HT-29 (cell line): Measurements from ENCODE around the gene COA1. TPM values are rescaled to one million over a fixed set of nuclear protein-coding genes. Genes with fewer than 3 reads are reported as not detected.
"Not testable (repeated sequence)": the region's sequence is repeated elsewhere in the genome, so short reads cannot be mapped to it uniquely, and the experiment has no call there.

ENCODE experiments used
- DNase-seq: peaks from one replicate; pipeline ENCODE4 v3.0.0-alpha.2; 2015; ENCODE audit warnings: low spot score
- total RNA-seq: library from RNA; depleted of rRNA; stranded (reverse); fragments of >200 nt; shearing (Covaris generic); gene quantifications from 2 replicates; pipeline ENCODE4 v1.2.3, GENCODE V29; 2014

The COA1 gene
- total RNA-seq, 1 experiment from 2014 or later = 72.0 TPM

DNA sequence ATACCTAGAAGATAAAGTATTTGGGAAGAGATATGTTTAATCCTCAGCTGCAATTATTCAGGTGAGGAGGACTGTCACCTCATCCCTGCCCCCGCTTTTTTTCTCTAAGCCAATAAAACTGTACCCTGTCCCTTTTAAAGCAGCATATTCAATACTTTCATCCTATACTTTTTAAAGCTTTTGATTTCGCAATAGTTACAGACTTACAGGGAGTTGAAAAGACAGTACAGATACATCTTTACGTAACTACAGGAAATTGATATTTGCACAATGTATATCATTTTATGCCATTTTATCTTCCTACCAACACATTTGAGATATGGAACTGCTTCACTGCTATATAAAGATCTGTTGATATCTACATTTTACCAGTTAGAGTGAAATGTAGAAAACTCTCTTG, 98.8 kb downstream of the COA1 start:
- no peak for DNase-seq

DNA sequence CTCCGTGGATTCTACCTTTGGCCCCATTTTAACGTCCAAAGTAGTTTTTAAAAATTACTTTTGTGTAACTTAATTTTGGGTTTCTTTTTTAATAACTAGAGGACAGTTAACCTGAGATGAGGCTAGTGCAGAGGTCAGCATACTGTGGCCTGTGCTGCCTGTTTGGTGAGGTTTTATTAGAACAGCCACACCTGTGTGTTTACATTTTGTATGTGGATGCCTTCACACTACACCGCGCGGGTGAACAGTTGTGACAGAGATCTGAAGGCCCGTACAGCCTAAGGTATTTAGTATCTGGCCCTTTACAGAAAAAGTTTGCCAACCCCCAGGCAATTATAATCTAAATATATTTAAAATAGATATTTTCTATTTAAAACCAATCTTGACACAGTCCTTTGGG, 99.5 kb downstream of the COA1 start:
- DNase-seq = no peak

DNA sequence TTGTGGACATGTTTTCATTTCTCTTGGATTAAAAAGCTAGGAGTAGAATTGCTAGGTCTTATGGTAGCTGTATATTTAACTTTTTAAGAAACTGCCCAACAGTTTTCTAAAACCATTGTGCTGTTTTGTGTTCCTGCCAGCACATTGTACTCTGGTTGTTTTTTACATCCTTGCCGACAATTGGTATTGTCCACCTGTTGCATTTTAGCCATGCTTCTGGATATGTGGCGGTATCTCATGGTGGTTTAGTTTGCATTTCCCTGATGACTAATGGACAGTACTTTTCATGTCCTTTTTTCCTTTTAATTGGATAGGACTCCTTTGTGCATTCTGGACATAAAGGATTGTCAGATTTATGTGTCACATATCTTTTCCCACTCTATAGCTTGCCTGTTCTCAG, 100.9 kb downstream of the COA1 start:
- DNase-seq = no peak

DNA sequence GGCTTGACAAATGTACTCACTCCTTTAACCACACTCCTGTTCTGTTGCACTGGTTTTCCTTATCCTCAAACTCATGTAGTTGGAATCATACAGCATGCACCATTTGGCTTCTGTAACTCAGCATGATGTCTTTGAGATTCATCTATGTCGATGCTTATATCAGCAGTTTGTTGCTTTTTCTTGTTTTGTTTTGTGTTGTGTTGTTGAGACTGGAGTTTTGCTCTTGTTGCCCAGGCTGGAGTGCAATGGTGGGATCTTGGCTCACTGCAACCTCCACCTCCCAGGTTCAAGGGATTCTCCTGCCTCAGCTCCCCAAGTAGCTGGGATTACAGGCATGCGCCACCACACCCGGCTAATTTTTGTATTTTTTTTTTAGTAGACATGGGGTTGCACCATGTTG, 101.5 kb downstream of the COA1 start:
- not testable (repeated sequence) for DNase-seq

DNA sequence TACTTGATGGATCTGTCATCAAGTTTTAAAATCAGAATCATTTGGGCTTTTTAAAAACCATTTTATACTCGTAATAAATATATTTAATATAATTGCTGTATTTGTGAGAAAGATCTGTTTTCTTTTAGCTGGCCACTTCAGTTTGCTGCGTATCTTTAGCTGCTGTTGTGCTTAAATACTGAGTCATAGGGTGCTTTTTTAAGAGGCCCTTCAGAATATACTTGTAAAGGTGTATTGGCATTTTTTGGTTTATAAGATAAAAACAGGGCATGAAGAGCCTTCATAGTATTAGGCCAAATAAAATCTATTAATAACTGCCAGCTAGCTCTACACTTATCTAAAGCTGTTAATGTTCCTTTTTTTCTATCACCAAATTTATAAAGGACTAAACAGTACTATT, 102.6 kb downstream of the COA1 start:
- no peak for DNase-seq

DNA sequence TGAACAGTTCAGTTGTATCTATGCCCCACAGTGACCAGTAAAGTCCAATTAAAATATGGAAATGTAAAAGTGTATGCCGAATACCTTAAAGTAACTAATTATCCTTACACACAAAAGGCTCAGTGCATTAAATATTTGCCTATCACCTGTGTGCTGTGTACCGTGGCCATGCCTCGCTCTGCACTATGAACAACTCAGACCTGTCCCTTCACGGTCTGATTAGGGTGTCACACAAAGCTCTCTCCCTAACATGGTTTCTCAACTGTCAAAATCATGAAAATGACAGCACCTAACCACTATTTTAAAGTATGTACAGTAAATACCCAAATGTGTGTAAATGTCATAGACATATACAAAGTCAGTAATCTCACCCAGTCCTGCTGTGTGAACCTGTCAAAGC, 103.3 kb downstream of the COA1 start:
- no peak for DNase-seq

DNA sequence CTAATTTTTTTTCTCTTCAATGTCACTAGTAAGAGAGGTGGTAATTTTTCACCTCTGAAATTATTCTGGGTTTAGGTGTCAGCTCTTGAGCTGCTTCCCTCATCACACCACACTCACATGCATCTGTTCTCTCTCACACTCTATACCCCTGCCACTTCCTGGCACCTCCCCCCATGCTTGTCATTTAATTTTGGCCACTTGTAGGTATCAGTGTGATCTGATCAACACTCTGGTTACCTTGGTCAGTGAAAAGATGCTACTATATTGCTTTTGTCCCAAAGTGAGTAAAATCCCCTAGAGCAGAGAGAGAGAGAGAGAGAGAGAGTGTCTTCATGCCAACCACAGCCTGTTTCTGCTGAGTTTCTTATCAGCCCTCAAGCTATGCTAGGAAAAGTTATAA, 103.9 kb downstream of the COA1 start:
- DNase-seq = no peak

DNA sequence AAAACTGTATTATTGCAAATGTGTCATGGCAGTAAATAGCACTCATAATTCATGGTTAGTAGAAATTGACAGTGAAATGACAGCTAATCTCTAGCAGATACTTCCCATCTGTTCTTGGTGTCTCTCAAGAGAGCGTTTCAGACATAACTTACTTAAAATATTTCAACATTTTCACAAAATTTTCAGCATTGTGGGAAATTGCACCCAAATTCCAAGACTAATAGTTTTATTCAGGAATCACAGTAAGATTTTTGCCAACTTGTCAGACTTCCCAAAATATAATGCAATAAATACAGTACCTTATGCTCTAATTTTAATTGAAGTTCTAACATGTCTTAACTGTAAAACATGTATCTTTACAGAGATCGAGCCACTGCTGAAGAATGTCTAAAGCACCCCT, 105.2 kb downstream of the COA1 start:
- DNase-seq = no peak

DNA sequence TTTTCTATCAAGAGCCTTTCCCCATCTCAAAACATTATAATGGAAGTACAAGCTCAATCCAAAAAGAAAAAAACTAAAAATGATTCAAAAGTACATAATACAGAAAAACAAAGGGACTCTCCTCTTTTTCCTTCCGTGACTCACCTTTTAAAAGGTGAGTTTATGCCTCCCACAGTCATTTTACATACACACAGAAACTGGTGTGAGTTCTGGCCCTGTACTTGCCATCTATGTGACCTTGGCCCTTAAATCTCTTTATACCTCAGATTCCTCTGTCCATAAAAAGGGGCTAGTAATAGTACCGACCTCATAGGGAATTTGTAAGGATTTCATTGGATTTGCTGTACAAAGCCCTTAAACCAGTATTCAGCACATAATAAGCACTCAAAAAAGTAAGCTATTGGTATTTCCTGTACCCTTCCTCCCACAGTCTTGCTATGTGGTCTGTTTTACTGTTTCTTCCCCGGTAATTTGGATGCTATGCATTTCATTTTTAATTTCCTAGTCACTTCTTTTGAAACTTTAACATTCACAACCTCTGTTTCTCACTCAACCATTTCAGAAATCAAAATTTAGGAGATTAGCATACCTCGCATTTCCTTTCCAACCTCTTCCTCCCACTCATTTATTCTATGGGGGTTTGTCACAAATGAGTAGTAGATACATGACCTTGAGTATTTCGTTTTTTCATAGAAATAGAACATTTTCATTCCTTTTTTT, 107.4 kb downstream of the COA1 start:
- DNase-seq = no peak

DNA sequence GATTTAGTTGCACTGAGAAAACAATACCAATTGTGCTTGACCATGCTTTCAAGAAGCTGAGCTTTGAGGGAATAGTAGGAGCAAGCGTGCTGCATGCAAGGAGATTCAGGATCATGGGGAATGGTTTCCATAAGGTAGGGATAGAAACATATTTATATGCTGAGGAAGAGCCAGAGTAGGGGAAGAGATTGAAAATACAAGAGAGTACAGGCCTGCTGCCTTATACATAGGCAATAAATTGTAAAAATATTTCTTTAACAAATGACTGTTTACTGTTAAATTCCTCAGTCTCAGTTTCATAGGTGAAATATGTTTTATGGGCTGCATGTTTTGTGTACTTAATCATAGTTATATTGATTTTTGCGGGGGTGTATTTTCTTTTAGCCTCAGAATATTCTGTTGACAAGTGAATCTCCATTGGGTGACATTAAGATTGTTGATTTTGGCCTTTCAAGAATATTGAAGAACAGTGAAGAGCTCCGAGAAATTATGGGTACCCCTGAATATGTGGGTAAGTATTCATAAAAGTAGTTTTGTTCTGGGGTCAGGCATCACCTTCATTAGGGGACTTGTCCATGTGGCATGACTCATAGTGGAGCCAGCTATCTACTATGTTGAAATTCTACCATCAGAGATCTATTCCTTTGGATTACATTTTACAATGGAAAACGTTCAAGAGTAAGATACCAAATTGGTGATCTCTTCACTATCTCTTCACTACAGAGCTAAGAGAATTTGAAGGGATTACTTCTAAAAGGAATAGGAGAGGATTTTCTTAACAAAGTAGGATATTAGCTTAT, 109.9 kb downstream of the COA1 start:
- DNase-seq = peak; percentile 29

DNA sequence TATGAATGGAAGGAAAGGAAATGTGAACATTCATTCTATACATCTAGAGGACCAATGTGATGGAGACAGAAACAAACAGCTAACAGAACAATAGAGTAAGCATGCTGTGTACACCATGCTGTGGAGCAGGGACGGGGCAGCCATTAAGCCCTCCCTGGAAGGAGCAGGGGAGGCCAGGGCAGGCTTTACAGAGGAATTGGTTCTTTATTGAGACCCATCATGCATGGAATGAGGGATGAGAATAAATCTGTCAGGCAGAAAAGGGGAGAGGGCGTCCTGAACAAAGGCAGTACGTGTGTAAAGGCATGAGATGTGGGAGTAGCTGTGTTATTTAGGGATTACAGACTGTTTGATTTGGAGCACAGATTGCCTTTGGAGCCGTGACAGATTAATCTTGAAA, 111.2 kb downstream of the COA1 start:
- DNase-seq = no peak

DNA sequence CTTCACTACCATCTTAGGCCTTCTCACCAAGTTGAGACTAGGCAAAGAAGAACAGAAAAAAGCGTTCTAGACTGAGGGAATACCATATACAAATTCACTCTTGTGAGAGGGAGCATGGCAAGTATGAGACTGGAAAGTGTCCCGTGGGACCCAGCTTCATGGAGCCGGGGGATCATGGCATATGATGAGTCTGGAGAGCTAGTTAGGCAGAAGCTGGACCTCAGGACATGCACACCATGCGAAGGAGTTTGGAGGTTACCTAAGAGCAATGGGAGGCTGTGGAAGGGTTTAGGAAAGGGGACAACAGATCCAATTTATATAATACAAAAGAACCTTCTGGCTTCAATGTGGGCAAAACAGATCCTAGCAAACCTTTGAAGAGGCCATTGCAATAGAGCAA, 112.3 kb downstream of the COA1 start:
- no peak for DNase-seq

DNA sequence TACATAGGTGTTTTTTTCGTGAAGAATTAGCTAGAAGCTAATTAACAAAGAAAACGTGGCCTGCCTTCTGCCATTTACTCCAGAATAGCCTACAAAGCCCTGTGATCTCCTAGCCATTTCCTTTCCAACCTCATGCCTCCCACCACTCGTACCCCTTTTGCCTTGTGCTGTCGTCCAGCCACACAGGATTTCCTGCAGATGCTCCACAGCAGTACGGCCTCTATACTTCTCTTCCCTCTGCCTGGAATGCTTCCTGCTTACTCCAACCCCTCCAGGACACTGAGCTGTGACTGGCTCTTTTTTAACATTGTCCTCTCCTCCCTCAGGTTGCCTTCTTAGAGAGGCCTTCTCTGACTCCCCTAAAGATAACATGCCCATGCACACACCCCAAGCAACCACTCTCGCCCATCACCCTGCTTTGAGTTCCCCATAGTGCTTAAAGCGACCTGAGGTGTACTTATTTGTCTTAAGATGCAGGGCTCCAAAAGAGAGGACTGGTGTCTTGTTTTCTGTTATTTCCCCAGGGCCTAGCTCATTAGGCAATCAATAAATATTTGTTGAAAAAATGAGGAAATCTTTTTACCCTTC, 113.7 kb downstream of the COA1 start:
- DNase-seq = no peak

DNA sequence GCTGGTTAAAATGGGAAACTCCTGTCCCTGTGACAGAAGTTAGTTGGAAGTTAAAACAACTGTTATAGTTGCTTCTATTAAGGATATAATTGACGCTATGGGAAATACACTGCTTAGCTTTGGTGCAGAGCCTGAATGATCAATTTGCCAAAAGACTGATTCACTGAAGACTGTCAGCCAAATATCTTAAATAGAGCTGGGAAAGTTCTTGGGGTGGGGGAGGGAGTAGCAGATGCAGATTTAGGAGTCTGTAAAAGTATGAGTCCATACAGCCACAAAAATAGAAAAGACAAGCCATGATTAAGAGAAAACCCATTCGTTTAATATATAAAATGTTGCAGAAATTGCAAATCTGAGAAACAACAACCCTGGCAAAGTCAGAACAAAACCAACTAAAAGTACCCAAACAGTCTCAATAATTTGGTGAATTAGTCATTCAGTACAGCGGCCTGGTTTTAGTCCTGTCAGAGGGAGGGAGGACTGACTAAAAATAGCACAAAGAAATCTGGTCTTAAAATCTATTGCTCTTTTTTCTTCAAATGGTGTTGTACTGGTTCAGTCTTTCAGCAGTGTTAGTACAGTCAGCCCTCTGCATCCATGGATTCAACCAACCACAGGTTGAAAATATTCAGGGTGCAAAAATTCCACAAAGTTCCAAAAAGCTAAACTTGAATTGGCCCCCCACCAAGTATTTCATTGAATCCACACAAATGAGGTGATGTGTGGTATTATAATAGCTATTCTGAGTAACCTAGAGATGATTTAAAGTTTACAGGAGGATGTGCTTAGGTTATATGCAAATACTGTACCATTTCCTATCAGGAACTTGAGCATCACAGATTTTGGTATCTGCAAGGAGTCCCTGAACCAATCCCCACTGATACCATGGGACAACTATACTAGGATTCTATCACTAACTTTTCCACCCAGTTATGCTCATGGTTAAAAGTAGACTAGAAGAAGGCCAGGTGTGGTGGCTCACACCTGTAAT, 116.4 kb downstream of the COA1 start:
- DNase-seq = no peak

DNA sequence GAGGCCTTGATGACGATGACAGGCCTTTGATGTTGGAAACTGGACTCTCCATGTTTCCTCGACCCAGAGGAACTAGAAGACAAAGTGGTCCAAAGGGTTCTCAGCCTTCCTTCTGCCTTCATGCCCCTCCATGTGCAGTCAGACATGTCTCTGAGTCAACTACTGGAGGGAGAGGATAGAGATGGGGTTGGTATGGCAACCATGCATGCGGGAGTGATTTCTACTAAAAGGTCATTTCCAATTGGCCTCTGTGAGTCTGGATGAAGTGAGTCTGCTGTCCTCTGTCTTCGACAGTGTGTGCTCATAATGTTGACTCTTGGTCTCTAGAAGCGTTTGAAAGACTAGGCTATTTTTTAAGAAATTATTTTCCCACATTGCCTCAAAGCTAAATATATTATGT, 117.2 kb downstream of the COA1 start:
- DNase-seq = no peak

DNA sequence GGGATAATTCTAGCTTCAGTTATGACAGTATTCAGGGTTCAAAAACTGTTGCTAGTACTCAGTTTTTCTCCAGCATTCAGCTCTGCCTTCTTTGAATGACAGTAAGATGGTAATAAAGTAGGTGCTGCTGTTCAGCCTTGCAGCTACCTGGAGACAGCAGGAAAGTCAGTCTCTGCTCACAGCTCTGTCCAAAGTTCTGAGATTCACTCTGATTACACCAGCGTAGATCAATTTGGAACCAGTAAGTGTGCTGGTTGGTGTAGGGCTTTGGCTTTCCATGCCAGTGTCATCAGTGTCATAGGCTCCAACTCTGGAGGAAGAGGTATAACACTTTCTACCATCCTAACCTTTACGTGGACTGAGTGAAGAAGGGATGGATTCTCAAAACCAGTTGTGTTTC, 120.2 kb downstream of the COA1 start:
- no peak for DNase-seq

DNA sequence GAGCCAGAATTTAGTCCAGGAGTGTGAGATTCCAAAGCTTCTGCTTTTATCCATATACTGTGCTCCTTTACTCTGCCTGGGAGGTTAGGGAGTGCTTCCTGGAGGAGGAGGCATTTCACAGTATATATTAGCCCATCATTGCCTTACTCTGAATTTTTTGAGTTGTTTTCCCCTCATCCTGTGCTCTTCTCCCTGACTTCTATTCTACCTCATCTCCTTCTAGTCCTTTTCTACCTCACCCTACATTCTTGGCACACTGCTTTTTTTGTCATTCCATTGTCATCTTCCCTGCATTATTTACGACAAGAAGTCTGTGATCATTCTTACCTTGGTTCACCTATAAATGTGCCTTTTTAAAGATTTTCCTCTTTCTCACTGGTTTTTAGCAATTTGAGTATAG, 125.1 kb downstream of the COA1 start:
- DNase-seq = no peak

DNA sequence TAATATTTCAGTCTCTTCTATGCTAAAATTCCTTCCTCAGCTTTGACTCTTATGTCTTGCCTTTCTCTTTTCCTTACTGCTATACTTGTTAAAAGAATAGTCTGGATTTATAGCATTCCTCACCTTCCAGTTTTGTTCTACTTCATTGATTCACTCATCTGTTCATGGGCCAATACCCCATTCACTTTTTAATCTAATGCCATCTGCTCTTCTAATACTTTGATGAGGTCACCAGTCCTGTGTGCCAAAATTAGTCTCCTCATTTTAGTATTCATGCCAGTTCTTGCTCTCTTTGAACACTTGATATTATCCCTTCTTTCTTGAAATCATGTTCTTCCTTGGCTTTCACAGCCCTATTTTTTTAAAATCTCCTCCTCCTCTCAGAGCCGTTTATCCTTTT, 127.1 kb downstream of the COA1 start:
- no peak for DNase-seq

DNA sequence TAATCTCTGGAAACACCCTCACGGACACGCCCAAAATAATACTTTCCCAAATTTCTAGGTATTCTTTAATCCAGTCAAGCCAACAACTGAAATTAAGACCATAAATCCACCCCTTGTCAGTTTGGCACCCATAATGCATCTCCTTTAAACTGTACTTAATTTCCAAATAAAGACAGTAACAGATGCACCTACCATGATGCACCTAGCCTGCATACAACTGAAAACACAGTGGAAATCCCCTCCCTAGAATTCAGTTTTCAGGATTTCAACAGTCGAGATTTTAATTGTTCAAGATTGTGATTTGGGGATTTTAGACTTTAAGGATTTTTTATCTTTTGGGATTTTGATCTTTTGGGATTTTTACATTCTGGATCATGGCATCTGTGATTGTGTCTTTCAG, 129.3 kb downstream of the COA1 start:
- no peak for DNase-seq

DNA sequence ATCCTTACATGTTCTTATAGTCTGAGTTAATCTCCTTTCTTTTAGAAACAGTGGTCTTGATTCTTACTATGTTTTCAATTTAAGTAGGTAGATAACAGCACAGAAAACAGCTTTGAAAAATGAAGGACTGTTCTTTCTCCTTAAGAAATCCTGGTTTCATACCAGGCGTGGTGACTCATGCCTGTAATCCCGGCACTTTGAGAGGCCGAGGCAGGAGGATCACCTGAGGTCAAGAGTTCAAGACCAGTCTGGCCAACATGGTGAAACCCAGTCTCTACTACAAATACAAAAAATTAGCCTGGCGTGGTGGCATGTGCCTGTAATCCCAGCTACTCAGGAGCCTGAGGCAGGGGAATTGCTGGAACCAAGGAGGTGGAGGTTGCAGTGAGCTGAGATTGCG, 132.9 kb downstream of the COA1 start:
- DNase-seq = not testable (repeated sequence)

DNA sequence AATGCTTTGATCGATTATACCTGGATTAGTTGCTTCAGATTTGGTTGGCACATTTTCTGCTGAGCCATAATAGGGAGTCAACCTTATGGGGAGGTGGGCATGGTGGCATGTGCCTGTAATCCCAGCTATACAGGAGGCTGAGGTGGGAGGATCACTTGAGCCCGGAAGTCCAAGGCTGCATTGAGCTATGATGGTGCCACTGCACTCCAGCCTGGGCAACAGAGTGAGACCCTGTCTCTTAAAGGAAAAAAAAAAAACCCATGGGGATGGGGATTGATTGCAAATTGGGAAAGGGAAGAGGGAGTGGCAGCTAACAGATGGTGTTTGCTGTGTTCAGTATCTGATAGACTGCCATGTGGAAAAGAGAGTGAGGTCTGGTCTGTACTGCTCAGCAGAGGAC, 135.3 kb downstream of the COA1 start:
- DNase-seq = no peak

DNA sequence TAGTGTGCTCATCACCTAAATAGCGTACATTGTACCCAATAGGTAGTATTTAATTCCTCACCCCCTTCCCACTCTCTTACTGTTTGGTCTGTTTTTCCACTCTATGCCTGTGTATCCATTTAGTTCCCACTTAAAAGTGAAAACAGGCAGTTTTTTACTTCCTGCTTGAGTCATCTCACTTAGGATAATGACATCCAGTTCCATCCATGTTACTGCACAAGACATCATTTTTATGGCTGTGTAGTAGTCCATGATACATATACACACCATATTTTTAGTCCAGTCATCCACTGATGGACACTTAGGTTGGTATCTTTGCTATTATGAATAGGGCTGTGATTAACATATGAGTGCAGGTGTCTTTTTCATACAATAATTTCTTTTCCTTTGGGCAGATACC, 136.3 kb downstream of the COA1 start:
- no peak for DNase-seq
